H9 (cell line): Measurements from ENCODE around the gene CTNS. TPM values are rescaled to one million over a fixed set of nuclear protein-coding genes. Genes with fewer than 3 reads are reported as not detected.

ENCODE experiments used
- DNase-seq: peaks from one replicate; pipeline ENCODE4 v3.0.0-alpha.2; 2017
- H2AFZ ChIP-seq: one replicate; pipeline ENCODE4 v1.6.1; 2013; ENCODE audit warnings: mild to moderate bottlenecking, low read length, control low read depth, moderate library complexity
- H2AK5ac ChIP-seq: 2 replicates; pipeline ENCODE4 v1.6.1; 2013; ENCODE audit warnings: low read length, control low read depth, mixed read lengths; ENCODE audit not compliant: insufficient read length
- H2BK120ac ChIP-seq: one replicate; pipeline ENCODE4 v1.6.1; 2013; ENCODE audit warnings: low read depth, mild to moderate bottlenecking, low read length, control low read depth, inconsistent platforms; ENCODE audit not compliant: poor library complexity, severe bottlenecking
- H2BK12ac ChIP-seq: 2 replicates; pipeline ENCODE4 v1.6.1; 2013; ENCODE audit warnings: low read length, control low read depth, mixed read lengths, low read depth; ENCODE audit not compliant: insufficient read length
- H2BK15ac ChIP-seq: 2 replicates; pipeline ENCODE4 v1.6.1; 2013; ENCODE audit warnings: low read depth, low read length, control low read depth
- H2BK20ac ChIP-seq: one replicate; pipeline ENCODE4 v1.6.1; 2013; ENCODE audit warnings: low read depth, mild to moderate bottlenecking, low read length, control low read depth, inconsistent platforms; ENCODE audit not compliant: poor library complexity, severe bottlenecking
- H2BK5ac ChIP-seq: 2 replicates; pipeline ENCODE4 v1.6.1; 2013; ENCODE audit warnings: low read length, control low read depth, mixed read lengths; ENCODE audit not compliant: insufficient read length
- H3K14ac ChIP-seq: 2 replicates; pipeline ENCODE4 v1.6.1; 2013; ENCODE audit warnings: low read length, control low read depth; ENCODE audit not compliant: insufficient read depth
- H3K18ac ChIP-seq: 2 replicates; pipeline ENCODE4 v1.6.1; 2013; ENCODE audit warnings: low read depth, mild to moderate bottlenecking, mixed read lengths, low read length, control low read depth; ENCODE audit not compliant: insufficient read length
- H3K23ac ChIP-seq: 2 replicates; pipeline ENCODE4 v1.6.1; 2013; ENCODE audit warnings: low read length, control low read depth, mixed read lengths, low read depth; ENCODE audit not compliant: insufficient read length
- H3K23me2 ChIP-seq: 2 replicates; pipeline ENCODE4 v1.6.1; 2013; ENCODE audit warnings: low read depth, mild to moderate bottlenecking, mixed read lengths, low read length, control low read depth; ENCODE audit not compliant: insufficient read length, poor library complexity, severe bottlenecking
- H3K27ac ChIP-seq: 2 replicates; pipeline ENCODE4 v1.5.1; 2013; ENCODE audit warnings: low read length, control low read depth, mixed read lengths, low read depth; ENCODE audit not compliant: insufficient read length
- H3K27me3 ChIP-seq: 2 replicates; pipeline ENCODE4 v1.6.1; 2013; ENCODE audit warnings: low read length, control low read depth, inconsistent platforms; ENCODE audit not compliant: insufficient read depth
- H3K4ac ChIP-seq: 2 replicates; pipeline ENCODE4 v1.6.1; 2013; ENCODE audit warnings: low read depth, mild to moderate bottlenecking, control low read depth, inconsistent platforms, low read length, moderate library complexity
- H3K4me1 ChIP-seq: 2 replicates; pipeline ENCODE4 v1.6.1; 2013; ENCODE audit warnings: low read length, control low read depth, inconsistent platforms; ENCODE audit not compliant: insufficient read depth
- H3K4me2 ChIP-seq: 2 replicates; pipeline ENCODE4 v1.6.1; 2013; ENCODE audit warnings: low read length, control low read depth, mixed read lengths; ENCODE audit not compliant: insufficient read length, insufficient read depth
- H3K56ac ChIP-seq: 2 replicates; pipeline ENCODE4 v1.6.1; 2013; ENCODE audit warnings: low read depth, mild to moderate bottlenecking, mixed read lengths, low read length, control low read depth; ENCODE audit not compliant: insufficient read length
- H3K79me1 ChIP-seq: 2 replicates; pipeline ENCODE4 v1.6.1; 2013; ENCODE audit warnings: low read depth, mild to moderate bottlenecking, moderate library complexity, low read length, control low read depth, inconsistent platforms; ENCODE audit not compliant: insufficient read depth, poor library complexity, severe bottlenecking
- H3K79me2 ChIP-seq: 2 replicates; pipeline ENCODE4 v1.6.1; 2013; ENCODE audit warnings: low read length, control low read depth, inconsistent platforms; ENCODE audit not compliant: insufficient read depth
- H3K9ac ChIP-seq: 2 replicates; pipeline ENCODE4 v1.6.1; 2013; ENCODE audit warnings: low read length, control low read depth, mixed read lengths; ENCODE audit not compliant: insufficient read length; ENCODE audit errors: extremely low read depth
- H3K9me3 ChIP-seq: one replicate; pipeline ENCODE4 v1.6.1; 2013; ENCODE audit warnings: low read depth, low read length, inconsistent platforms; ENCODE audit not compliant: control insufficient read depth
- H3T11ph ChIP-seq: one replicate; pipeline ENCODE4 v1.6.1; 2013; ENCODE audit warnings: mild to moderate bottlenecking, low read length, control low read depth, inconsistent platforms
- H4K20me1 ChIP-seq: one replicate; pipeline ENCODE4 v1.6.1; 2013; ENCODE audit not compliant: control insufficient read depth, insufficient read length, insufficient read depth
- H4K5ac ChIP-seq: 2 replicates; pipeline ENCODE4 v1.6.1; 2013; ENCODE audit warnings: low read depth, mild to moderate bottlenecking, mixed read lengths, low read length, control low read depth; ENCODE audit not compliant: insufficient read length
- H4K8ac ChIP-seq: replicated peaks from 2 replicates; pipeline ENCODE4 v1.6.1; 2013; ENCODE audit warnings: low read length, control low read depth, mixed read lengths, low read depth; ENCODE audit not compliant: insufficient read length
- H4K91ac ChIP-seq: 2 replicates; pipeline ENCODE4 v1.6.1; 2013; ENCODE audit warnings: low read depth, mild to moderate bottlenecking, moderate library complexity, mixed read lengths, low read length, control low read depth; ENCODE audit not compliant: insufficient read length
- H3K27ac Mint-ChIP-seq, 3 experiments: 2 replicates in 2 of 3; 3 replicates in 1 of 3; pipeline ENCODE4 v1.8.0; 2020 to 2021; ENCODE audit warnings: mixed read lengths in 3 of 3, mild to moderate bottlenecking in 1 of 3, moderate library complexity in 1 of 3
- H3K27me3 Mint-ChIP-seq: 2 replicates; pipeline ENCODE4 v1.8.0; 2021; ENCODE audit warnings: low read depth, mild to moderate bottlenecking, moderate library complexity, mixed read lengths
- H3K36me3 Mint-ChIP-seq, 3 experiments: 2 replicates in 2 of 3; 3 replicates in 1 of 3; pipeline ENCODE4 v1.8.0; 2020 to 2021; ENCODE audit warnings: low read depth in 3 of 3, mixed read lengths in 3 of 3; ENCODE audit not compliant: insufficient read depth in 1 of 3
- H3K4me1 Mint-ChIP-seq, 2 experiments: 2 replicates each; pipeline ENCODE4 v1.8.0; 2020; ENCODE audit warnings: mixed read lengths in 2 of 2
- H3K4me3 Mint-ChIP-seq, 2 experiments: 2 replicates in 1 of 2; 3 replicates in 1 of 2; pipeline ENCODE4 v1.8.0; 2020 to 2021; ENCODE audit warnings: mild to moderate bottlenecking in 2 of 2, mixed read lengths in 2 of 2, moderate library complexity in 1 of 2
- H3K9me3 Mint-ChIP-seq, 2 experiments: 2 replicates in 1 of 2; 3 replicates in 1 of 2; pipeline ENCODE4 v1.8.0; 2020; ENCODE audit warnings: mild to moderate bottlenecking in 2 of 2, mixed read lengths in 2 of 2, moderate library complexity in 1 of 2
- WGBS: extraction: QIAGEN DNeasy Blood & Tissue Kit; methylation state at CpG from one replicate; pipeline ENCODE4 v1.1.7; 2013; ENCODE audit warnings: missing lambda C conversion rate, low lambda C conversion rate, mixed read lengths; ENCODE audit not compliant: insufficient read length; ENCODE audit errors: extremely low coverage; 5-methylcytosine and 5-hydroxymethylcytosine counted together
- total RNA-seq: library from RNA; stranded (reverse); gene quantifications from 2 replicates; pipeline ENCODE4 v1.2.1, GENCODE V29; 2021
- TF ChIP-seq, protein P1 (sequence below): fragments of 200-600 bp; sonication (generic); conservative IDR thresholded peaks from 3 replicates; pipeline ENCODE4 v1.8.0; 2021; ENCODE audit warnings: antibody characterized with exemption, mild to moderate bottlenecking

The CTNS gene
- total RNA-seq, 1 experiment from 2014 or later, result 12.8 TPM

DNA sequence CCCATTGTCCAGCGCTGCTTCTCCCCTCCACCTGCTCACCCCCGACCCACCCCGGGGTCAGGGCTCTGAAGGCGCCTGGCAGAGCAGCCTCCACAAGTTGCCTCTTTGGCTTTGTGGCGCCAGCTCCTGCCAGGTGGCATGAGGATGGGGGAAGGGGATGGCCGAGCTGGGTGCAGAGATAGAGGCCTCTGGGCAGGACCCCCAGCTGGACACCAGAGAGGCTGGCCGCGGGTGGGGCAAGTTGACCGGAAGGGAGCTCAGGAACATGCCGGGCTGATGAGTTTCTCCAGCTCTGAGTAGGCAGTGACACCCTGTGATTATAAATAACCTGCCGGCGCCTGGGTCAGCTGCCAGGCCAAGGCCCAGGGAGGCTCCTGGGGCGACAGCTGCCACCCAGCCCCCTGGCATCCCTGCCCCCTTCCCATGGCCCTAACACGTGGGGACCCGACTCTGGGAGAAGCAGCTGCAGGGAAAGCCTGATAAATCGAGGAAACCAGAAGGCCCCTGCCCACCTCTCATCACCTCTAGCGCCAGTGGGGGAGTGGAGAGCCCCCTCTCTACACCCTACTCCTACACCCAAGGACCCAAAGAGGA lies 58.7 kb downstream of the CTNS start:
- Histone ChIP-seq H2BK20ac (no peak overlapping the region), H3K9ac (no peak overlapping the region), H2BK15ac (no peak overlapping the region), H3K14ac (no peak overlapping the region), H4K8ac (no peak overlapping the region), H3K4me1 (no peaks in the 10 kb centered on the region), H4K91ac (no peak overlapping the region), H4K5ac (no peak overlapping the region), H3K23ac (no peak overlapping the region), H3K23me2 (peaks cover 4% of the 10 kb centered on the region), H3K9me3 (no peaks in the 10 kb centered on the region), H2AK5ac (no peak overlapping the region), H3K18ac (no peak overlapping the region), H3K4ac (no peak overlapping the region), H3K79me2 (no peaks in the 10 kb centered on the region), H3T11ph (no peak overlapping the region), H2AFZ (no peak overlapping the region), H4K20me1 (peaks cover 3% of the 10 kb centered on the region), H2BK5ac (no peak overlapping the region), H2BK120ac (no peak overlapping the region), H3K79me1 (no peaks in the 10 kb centered on the region), H3K4me2 (peak overlapping the region; percentile 46), H2BK12ac (no peak overlapping the region), H3K27ac (no peak overlapping the region), H3K56ac (no peak overlapping the region), H3K27me3 (no peaks in the 10 kb centered on the region)
- Mint-ChIP-seq H3K27ac (no peak overlapping the region), H3K36me3 (no peaks in the 10 kb centered on the region), H3K4me3 (peak overlapping the region; percentile 63 to 76), H3K27me3 (peaks cover 44% of the 10 kb centered on the region), H3K9me3 (no peaks in the 10 kb centered on the region; a peak in 1 of 5 replicates), H3K4me1 (peaks cover 5 to 9% of the 10 kb centered on the region in 2 experiments)
- no CpG with 5 or more reads among the region's 17 CpGs for WGBS
- DNase-seq, result no peak
- TF ChIP-seq, protein P1, sequence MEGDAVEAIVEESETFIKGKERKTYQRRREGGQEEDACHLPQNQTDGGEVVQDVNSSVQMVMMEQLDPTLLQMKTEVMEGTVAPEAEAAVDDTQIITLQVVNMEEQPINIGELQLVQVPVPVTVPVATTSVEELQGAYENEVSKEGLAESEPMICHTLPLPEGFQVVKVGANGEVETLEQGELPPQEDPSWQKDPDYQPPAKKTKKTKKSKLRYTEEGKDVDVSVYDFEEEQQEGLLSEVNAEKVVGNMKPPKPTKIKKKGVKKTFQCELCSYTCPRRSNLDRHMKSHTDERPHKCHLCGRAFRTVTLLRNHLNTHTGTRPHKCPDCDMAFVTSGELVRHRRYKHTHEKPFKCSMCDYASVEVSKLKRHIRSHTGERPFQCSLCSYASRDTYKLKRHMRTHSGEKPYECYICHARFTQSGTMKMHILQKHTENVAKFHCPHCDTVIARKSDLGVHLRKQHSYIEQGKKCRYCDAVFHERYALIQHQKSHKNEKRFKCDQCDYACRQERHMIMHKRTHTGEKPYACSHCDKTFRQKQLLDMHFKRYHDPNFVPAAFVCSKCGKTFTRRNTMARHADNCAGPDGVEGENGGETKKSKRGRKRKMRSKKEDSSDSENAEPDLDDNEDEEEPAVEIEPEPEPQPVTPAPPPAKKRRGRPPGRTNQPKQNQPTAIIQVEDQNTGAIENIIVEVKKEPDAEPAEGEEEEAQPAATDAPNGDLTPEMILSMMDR, result no peak
